Thyroid gland (tissue), 4 donors: ENCODE data around the gene DAP3. TPM values are rescaled to one million over a fixed set of nuclear protein-coding genes. Genes with fewer than 3 reads are reported as not detected.

Source experiments
- DNase-seq, 2 donors: peaks; one replicate each; pipeline ENCODE4 v3.0.0-alpha.2; 2019
- H3K27ac ChIP-seq, 3 donors: fragments of 200-600 bp; sonication (generic); 1 replicate in 2 of 3; 2 replicates in 1 of 3; pipeline ENCODE4 v1.5.1; 2016 to 2019; ENCODE audit warnings: mild to moderate bottlenecking in 1 of 3, moderate library complexity in 1 of 3
- H3K27me3 ChIP-seq: fragments of 200-600 bp; sonication (generic); one replicate; pipeline ENCODE4 v1.5.1; 2019
- H3K36me3 ChIP-seq, 2 donors: fragments of 200-600 bp; sonication (generic); one replicate each; pipeline ENCODE4 v1.5.1; 2016 to 2019
- H3K4me1 ChIP-seq, 2 donors: fragments of 200-600 bp; sonication (generic); one replicate each; pipeline ENCODE4 v1.5.1; 2017 to 2019
- H3K4me3 ChIP-seq, 3 donors: fragments of 200-600 bp; sonication (generic); replicated peaks in 1 of 3; 1 replicate in 2 of 3; 2 replicates in 1 of 3; pipeline ENCODE4 v1.5.1; 2016; ENCODE audit warnings: mild to moderate bottlenecking in 1 of 3
- H3K9me3 ChIP-seq: fragments of 200-600 bp; sonication (generic); one replicate; pipeline ENCODE4 v1.5.1; 2017
- POLR2A ChIP-seq, 2 donors: fragments of 450-650 bp; IDR thresholded peaks; one replicate each; pipeline ENCODE4 v1.6.1; 2017; ENCODE audit warnings: antibody characterized with exemption in 2 of 2, mild to moderate bottlenecking in 2 of 2, moderate library complexity in 1 of 2
- WGBS, 2 donors: methylation state at CpG; one replicate each; pipeline ENCODE4 v1.1.5; 2017; 5-methylcytosine and 5-hydroxymethylcytosine counted together
- intact Hi-C: fragments of 100-400 bp; cut with DNase I; formaldehyde crosslinking; loops from one replicate; pipeline ENCODE4 v1.15.1; 2023
- total RNA-seq, 4 donors: library from RNA; depleted of rRNA; stranded (reverse); fragments of >200 nt; gene quantifications; one replicate each; pipeline ENCODE4 v1.2.3, GENCODE V29; 2016
- TF ChIP-seq, protein P1 (sequence below), 6 experiments: fragments of 200-600 bp in 3 of 6; fragments of 450-650 bp in 3 of 6; sonication (generic) in 3 of 6; IDR thresholded peaks; one replicate each; pipeline ENCODE4 v1.5.1; 2016 to 2019; ENCODE audit warnings: antibody characterized with exemption in 6 of 6, mild to moderate bottlenecking in 2 of 6, inconsistent platforms in 1 of 6, moderate library complexity in 1 of 6

The DAP3 gene
- total RNA-seq, 4 donors from 2014 or later: 70.8 to 141 (median 106) TPM

DNA sequence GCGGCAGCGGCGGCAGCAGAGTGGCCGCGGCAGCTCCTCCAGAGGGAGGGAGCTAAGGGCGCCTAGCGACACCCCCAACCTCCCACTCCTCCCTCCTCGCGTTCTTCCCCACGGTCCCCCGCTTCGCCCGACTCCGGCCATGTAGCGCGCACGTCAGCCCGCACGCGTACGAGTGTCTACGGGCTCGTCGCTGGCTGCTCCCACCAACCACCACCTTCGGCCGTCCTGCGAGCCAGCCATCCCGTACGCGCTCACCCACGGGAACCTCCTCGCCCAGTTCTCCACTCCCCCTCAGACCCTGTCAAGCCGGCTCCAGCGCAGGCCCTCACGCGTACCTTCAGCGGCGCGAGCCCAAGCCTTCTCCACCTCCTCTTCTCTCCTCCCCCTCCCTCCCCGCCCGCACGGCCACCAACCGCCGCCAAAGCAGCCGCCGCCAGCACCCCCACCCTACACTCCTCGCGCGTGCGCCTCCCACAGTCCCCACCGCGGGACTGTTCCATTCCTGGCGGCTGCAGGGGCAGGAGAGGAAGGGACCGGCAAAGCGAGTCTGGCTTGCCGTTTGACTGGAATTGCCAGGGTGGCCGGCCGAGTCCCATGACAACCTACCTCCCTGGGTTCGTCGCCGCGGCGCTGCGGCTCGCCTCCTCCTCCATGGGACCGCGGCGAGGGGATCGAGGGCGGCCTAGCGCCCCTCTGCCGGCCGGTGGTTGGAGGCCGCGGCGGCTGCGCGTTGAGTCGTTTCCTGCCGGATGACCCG lies 389 bp upstream of the DAP3 start, which contains the start of gene YY1AP1:
Gene YY1AP1, minus strand, starts transcription at position 451 of the 757 bp plus-strand sequence. CDS start 8,338 bp downstream, outside the sequence.
- Histone ChIP-seq H3K4me3 (peak within 1 kb of the TSS; percentile 59 to 87 (median 83)), H3K36me3 (no peaks in the 10 kb centered on the region), H3K27me3 (no peaks in the 10 kb centered on the region), H3K4me1 (peaks cover 17 to 18% of the 10 kb centered on the region in 2 donors), H3K27ac (peak within 1 kb of the TSS; percentile 90 to 98 (median 95)), H3K9me3 (no peaks in the 10 kb centered on the region)
- WGBS, 2 donors: 0 to 1% methylated on average over 13 to 46 of the region's 81 CpGs
- TF ChIP-seq POLR2A (IDR thresholded peaks at IDR 0.05): peak; percentile 40 to 65
- TF ChIP-seq, protein P1, sequence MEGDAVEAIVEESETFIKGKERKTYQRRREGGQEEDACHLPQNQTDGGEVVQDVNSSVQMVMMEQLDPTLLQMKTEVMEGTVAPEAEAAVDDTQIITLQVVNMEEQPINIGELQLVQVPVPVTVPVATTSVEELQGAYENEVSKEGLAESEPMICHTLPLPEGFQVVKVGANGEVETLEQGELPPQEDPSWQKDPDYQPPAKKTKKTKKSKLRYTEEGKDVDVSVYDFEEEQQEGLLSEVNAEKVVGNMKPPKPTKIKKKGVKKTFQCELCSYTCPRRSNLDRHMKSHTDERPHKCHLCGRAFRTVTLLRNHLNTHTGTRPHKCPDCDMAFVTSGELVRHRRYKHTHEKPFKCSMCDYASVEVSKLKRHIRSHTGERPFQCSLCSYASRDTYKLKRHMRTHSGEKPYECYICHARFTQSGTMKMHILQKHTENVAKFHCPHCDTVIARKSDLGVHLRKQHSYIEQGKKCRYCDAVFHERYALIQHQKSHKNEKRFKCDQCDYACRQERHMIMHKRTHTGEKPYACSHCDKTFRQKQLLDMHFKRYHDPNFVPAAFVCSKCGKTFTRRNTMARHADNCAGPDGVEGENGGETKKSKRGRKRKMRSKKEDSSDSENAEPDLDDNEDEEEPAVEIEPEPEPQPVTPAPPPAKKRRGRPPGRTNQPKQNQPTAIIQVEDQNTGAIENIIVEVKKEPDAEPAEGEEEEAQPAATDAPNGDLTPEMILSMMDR (IDR thresholded peaks at IDR 0.05): peak in 2 of 6 experiments; percentile 10 to 36
- intact Hi-C loops: no loop called here
- peak; percentile 92 to 93 for DNase-seq

DNA sequence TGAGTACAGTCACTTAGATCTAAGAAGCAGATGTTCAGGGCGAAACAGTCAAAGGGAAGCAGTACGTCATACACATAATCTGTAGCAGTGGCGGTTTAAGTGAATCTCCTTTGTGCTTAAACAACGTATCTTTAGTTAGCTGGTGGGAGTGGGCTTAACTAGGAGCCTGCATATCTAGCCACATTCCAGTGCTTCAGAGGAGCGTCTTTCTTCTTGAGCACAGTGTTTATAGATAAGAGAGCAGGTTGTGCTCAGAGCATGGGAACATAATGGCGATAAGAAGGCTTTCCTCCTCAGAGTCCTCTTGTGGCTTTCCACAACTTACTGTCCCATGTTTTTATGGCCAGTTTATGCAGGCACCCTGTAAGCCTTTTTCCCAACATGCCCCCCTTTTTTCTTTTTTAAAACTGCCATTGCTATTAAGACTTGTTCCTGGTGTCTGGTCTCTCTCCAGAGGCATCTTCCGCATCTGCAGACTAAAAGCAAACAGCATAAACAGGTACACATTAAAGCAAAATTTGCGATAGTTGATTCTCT lies 3.2 kb downstream of the DAP3 start:
- H3K9me3 ChIP-seq: no peaks in the 10 kb centered on the region
- no peak for DNase-seq
- H3K4me3 ChIP-seq: no peak overlapping the region
- no peak overlapping the region for H3K27ac ChIP-seq
- TF ChIP-seq POLR2A (IDR thresholded peaks at IDR 0.05): no peak
- TF ChIP-seq, protein P1 (IDR thresholded peaks at IDR 0.05): no peak
- intact Hi-C loops: no loop called here
- H3K27me3 ChIP-seq: no peaks in the 10 kb centered on the region
- H3K36me3 ChIP-seq: no peaks in the 10 kb centered on the region
- 96% methylated on average over 8 of the region's 8 CpGs for WGBS, 2 donors
- H3K4me1 ChIP-seq: peaks cover 9 to 19% of the 10 kb centered on the region in 2 donors

DNA sequence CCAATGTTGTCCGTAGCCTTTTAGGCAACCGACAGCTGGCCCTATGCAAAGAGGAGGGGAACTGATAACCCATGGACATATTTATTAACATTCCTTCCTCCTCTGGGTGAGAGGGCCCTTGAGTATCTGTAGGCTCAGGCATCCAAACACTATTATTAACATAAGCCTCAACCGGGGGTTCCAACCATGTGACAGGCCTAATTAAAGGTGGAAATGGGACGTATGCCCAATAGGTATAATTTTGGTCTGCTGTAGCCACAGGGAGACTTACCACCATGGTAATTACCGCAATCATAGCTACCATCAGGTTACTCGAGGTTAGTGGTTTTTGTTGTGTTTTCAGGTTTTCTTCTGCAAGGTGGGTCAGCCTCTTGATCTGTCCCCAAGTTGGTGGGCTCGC lies 5.3 kb downstream of the DAP3 start:
- TF ChIP-seq POLR2A (IDR thresholded peaks at IDR 0.05): no peak
- TF ChIP-seq, protein P1 (IDR thresholded peaks at IDR 0.05): no peak
- no peaks in the 10 kb centered on the region for H3K36me3 ChIP-seq
- H3K9me3 ChIP-seq: no peaks in the 10 kb centered on the region
- peaks cover 9 to 19% of the 10 kb centered on the region in 2 donors for H3K4me1 ChIP-seq
- H3K27me3 ChIP-seq: no peaks in the 10 kb centered on the region
- 91 to 94% methylated on average over 7 of the region's 7 CpGs for WGBS, 2 donors
- H3K27ac ChIP-seq: no peak overlapping the region
- H3K4me3 ChIP-seq: no peak overlapping the region
- intact Hi-C loops: no loop called here
- no peak for DNase-seq

DNA sequence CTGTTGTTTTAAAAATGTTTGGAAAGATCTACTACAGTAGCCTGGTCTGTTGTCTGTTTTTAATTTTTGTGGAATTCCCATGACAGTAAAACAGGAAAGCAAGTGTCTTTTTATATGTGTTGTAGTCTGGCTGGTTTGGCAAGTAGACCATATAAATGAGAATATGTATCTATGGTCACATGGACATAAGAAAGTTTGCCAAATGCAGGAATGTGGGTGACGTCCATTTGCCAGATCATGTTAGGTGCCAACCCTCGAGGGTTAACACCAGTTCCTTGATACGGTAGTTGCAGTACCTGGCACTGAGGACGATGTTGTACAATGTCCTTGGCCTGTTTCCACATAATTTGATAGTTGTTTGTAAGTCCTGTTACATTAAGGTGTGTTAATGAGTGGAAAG lies 6.2 kb downstream of the DAP3 start:
- intact Hi-C loops: no loop called here
- H3K27ac ChIP-seq: no peak overlapping the region
- H3K4me1 ChIP-seq: peaks cover 1 to 13% of the 10 kb centered on the region in 2 donors
- H3K36me3 ChIP-seq: no peaks in the 10 kb centered on the region
- WGBS, 2 donors: 46 to 50% methylated on average over 4 of the region's 4 CpGs
- H3K27me3 ChIP-seq: no peaks in the 10 kb centered on the region
- DNase-seq: no peak
- H3K9me3 ChIP-seq: no peaks in the 10 kb centered on the region
- TF ChIP-seq, protein P1 (IDR thresholded peaks at IDR 0.05): no peak
- TF ChIP-seq POLR2A (IDR thresholded peaks at IDR 0.05): no peak
- H3K4me3 ChIP-seq: no peak overlapping the region

DNA sequence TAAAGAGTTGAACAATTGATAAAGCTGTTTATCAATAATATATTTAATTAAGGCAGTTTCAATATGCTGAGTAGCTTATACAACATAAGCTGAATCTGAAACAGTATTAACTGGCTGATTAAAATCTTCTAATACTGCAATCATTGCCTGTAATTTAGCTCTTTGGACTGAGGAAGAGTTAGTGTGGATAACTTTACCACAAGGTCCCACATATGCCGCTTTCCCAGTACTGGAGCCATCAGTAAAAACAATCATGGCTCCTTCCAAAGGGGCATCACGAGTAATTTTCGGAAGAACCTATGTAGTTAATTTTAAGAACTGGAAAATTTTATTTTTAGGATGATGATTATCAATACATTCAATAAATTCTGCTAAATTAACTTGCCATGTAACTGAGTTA lies 6.7 kb downstream of the DAP3 start:
- intact Hi-C loops: no loop called here
- no peaks in the 10 kb centered on the region for H3K36me3 ChIP-seq
- no peaks in the 10 kb centered on the region for H3K27me3 ChIP-seq
- H3K27ac ChIP-seq: no peak overlapping the region
- 96 to 97% methylated on average over 3 of the region's 3 CpGs for WGBS, 2 donors
- no peaks in the 10 kb centered on the region for H3K9me3 ChIP-seq
- peaks cover 0 to 8% of the 10 kb centered on the region in 2 donors for H3K4me1 ChIP-seq
- H3K4me3 ChIP-seq: no peak overlapping the region
- DNase-seq: no peak
- TF ChIP-seq, protein P1 (IDR thresholded peaks at IDR 0.05): no peak
- TF ChIP-seq POLR2A (IDR thresholded peaks at IDR 0.05): no peak
